Stimulated activated CD4-positive, alpha-beta T cell treated with anti-CD3 and anti-CD28 coated beads, Interleukin-4, amount 100 ng/mL, for 24 hours (primary cell): ENCODE results near the gene ARHGAP33.
A peak's percentile ranks its signal among the peaks of the same experiment; 100 is the strongest.
"Not testable (repeated sequence)": the region's sequence is repeated elsewhere in the genome, so short reads cannot be mapped to it uniquely, and the experiment has no call there.

ENCODE experiments used
- DNase-seq: peaks from one replicate; pipeline ENCODE4 v3.0.0-alpha.2; 2020

Gene ARHGAP33

GRCh38 chr19:35795564-35795963 lies 20.2 kb downstream of the ARHGAP33 start:
- not testable (repeated sequence) for DNase-seq

- no peak for DNase-seq
Measured at GRCh38 chr19:35796645-35797542, 21.5 kb downstream of the ARHGAP33 start.

- DNase-seq = no peak
Measured at GRCh38 chr19:35797663-35798062, 22.3 kb downstream of the ARHGAP33 start.

- DNase-seq = no peak
Measured at GRCh38 chr19:35801828-35802227, 26.5 kb downstream of the ARHGAP33 start.

- no peak for DNase-seq
Measured at GRCh38 chr19:35805526-35806102, 30.2 kb downstream of the ARHGAP33 start.

- DNase-seq = no peak
Measured at GRCh38 chr19:35806597-35806996, 31.2 kb downstream of the ARHGAP33 start.

GRCh38 chr19:35807633-35808032 lies 32.3 kb downstream of the ARHGAP33 start:
- no peak for DNase-seq

GRCh38 chr19:35811317-35812219 lies 36.2 kb downstream of the ARHGAP33 start:
- DNase-seq = no peak

- no peak for DNase-seq
Measured at GRCh38 chr19:35812220-35813042, 37.1 kb downstream of the ARHGAP33 start, which contains the start of gene PRODH2. TSS of gene PRODH2 (minus strand) at chr19:35812845. CDS start at chr19:35812805, 40 bp downstream.

- DNase-seq = no peak
Measured at GRCh38 chr19:35813043-35813890, 37.9 kb downstream of the ARHGAP33 start.

GRCh38 chr19:35816262-35816661 lies 40.9 kb downstream of the ARHGAP33 start:
- no peak for DNase-seq

- no peak for DNase-seq
Measured at GRCh38 chr19:35816846-35817245, 41.5 kb downstream of the ARHGAP33 start.

GRCh38 chr19:35818445-35818844 lies 43.1 kb downstream of the ARHGAP33 start:
- DNase-seq = no peak

GRCh38 chr19:35822579-35822978 lies 47.2 kb downstream of the ARHGAP33 start:
- DNase-seq = no peak

- DNase-seq = no peak
Measured at GRCh38 chr19:35824150-35824549, 48.8 kb downstream of the ARHGAP33 start.

GRCh38 chr19:35828692-35829301 lies 53.4 kb downstream of the ARHGAP33 start:
- peak; percentile 37 for DNase-seq

- no peak for DNase-seq
Measured at GRCh38 chr19:35830986-35831385, 55.6 kb downstream of the ARHGAP33 start.

GRCh38 chr19:35832054-35832453 lies 56.7 kb downstream of the ARHGAP33 start:
- no peak for DNase-seq

- DNase-seq = no peak
Measured at GRCh38 chr19:35833972-35834371, 58.6 kb downstream of the ARHGAP33 start.

- not testable (repeated sequence) for DNase-seq
Measured at GRCh38 chr19:35836096-35836495, 60.7 kb downstream of the ARHGAP33 start.
